Right atrium auricular region (tissue), 2 donors: ENCODE results near the gene GABBR2. TPM values are rescaled to one million over a fixed set of nuclear protein-coding genes. Genes with fewer than 3 reads are reported as not detected.

ENCODE experiments used
- DNase-seq: peaks from one replicate; pipeline ENCODE4 v3.0.0-alpha.2; 2019; ENCODE audit warnings: low spot score
- H3K27ac ChIP-seq, 2 donors: fragments of 200-600 bp; sonication (generic); 1 replicate in 1 of 2; 2 replicates in 1 of 2; pipeline ENCODE4 v1.5.1; 2016 to 2019
- H3K27me3 ChIP-seq, 2 donors: fragments of 200-600 bp; sonication (generic); one replicate each; pipeline versions ENCODE4 v1.5.1 to v1.6.0; 2017 to 2019
- H3K36me3 ChIP-seq: fragments of 200-600 bp; sonication (generic); one replicate; pipeline ENCODE4 v1.5.1; 2016
- H3K4me1 ChIP-seq, 2 donors: fragments of 200-600 bp; sonication (generic); one replicate each; pipeline versions ENCODE4 v1.5.1 to v1.6.0; 2017 to 2019
- H3K4me3 ChIP-seq, 2 donors: fragments of 200-600 bp; sonication (generic); 1 replicate in 1 of 2; 2 replicates in 1 of 2; pipeline ENCODE4 v1.5.1; 2017 to 2019; ENCODE audit warnings: mild to moderate bottlenecking in 1 of 2, moderate library complexity in 1 of 2
- H3K9me3 ChIP-seq, 2 donors: fragments of 200-600 bp; sonication (generic); one replicate each; pipeline ENCODE4 v1.5.1; 2019
- total RNA-seq, 2 donors: library from RNA; depleted of rRNA; stranded (reverse); fragments of >200 nt; gene quantifications; one replicate each; pipeline ENCODE4 v1.1.0, GENCODE V29; 2016
- TF ChIP-seq, protein P1 (sequence below), 2 donors: fragments of 200-600 bp; sonication (generic); IDR thresholded peaks; one replicate each; pipeline ENCODE4 v1.5.1; 2019; ENCODE audit warnings: antibody characterized with exemption in 2 of 2

The GABBR2 gene
- total RNA-seq, 2 donors from 2014 or later = 0.22 TPM; not detected in 1

- Histone ChIP-seq H3K9me3 (no peaks in the 10 kb centered on the region), H3K36me3 (no peaks in the 10 kb centered on the region), H3K27me3 (peaks cover 0 to 6% of the 10 kb centered on the region in 2 donors), H3K4me1 (no peaks in the 10 kb centered on the region), H3K4me3 (no peak overlapping the region), H3K27ac (no peak overlapping the region)
- no peak for DNase-seq
- TF ChIP-seq, protein P1, sequence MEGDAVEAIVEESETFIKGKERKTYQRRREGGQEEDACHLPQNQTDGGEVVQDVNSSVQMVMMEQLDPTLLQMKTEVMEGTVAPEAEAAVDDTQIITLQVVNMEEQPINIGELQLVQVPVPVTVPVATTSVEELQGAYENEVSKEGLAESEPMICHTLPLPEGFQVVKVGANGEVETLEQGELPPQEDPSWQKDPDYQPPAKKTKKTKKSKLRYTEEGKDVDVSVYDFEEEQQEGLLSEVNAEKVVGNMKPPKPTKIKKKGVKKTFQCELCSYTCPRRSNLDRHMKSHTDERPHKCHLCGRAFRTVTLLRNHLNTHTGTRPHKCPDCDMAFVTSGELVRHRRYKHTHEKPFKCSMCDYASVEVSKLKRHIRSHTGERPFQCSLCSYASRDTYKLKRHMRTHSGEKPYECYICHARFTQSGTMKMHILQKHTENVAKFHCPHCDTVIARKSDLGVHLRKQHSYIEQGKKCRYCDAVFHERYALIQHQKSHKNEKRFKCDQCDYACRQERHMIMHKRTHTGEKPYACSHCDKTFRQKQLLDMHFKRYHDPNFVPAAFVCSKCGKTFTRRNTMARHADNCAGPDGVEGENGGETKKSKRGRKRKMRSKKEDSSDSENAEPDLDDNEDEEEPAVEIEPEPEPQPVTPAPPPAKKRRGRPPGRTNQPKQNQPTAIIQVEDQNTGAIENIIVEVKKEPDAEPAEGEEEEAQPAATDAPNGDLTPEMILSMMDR (IDR thresholded peaks at IDR 0.05) = no peak
Measured at GRCh38 chr9:98714833-98715232, 6.1 kb upstream of the GABBR2 start.

DNA sequence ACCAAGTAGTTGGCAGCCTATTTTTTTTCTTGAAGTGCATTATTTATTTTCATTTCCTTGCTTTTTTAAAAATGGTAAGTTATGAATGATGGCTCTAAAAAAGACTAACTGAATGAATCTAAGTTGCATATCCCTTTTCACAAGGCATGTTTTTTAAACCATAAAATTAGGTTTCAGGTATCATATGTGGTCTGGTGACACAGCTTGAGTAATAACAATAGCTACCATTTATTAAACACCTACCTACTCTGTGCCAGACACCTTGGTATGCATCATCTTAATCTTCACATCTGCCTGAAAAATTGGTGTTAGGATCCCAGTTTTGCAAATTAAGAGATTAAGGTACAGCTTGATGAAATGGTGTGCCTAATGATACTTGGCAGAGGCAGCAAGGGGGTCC is 4.3 kb upstream of the GABBR2 start:
- Histone ChIP-seq H3K27me3 (peaks cover 0 to 15% of the 10 kb centered on the region in 2 donors), H3K27ac (no peak overlapping the region), H3K36me3 (no peaks in the 10 kb centered on the region), H3K4me3 (no peak overlapping the region), H3K9me3 (no peaks in the 10 kb centered on the region), H3K4me1 (peaks cover 0 to 10% of the 10 kb centered on the region in 2 donors)
- TF ChIP-seq, protein P1 (IDR thresholded peaks at IDR 0.05) = no peak
- DNase-seq = no peak

GRCh38 chr9:98709968-98710965 is 1.5 kb upstream of the GABBR2 start:
- no peaks in the 10 kb centered on the region for H3K9me3 ChIP-seq
- TF ChIP-seq, protein P1 (IDR thresholded peaks at IDR 0.05) = no peak
- H3K36me3 ChIP-seq = no peaks in the 10 kb centered on the region
- DNase-seq = no peak
- peaks cover 0 to 24% of the 10 kb centered on the region in 2 donors for H3K4me1 ChIP-seq
- no peak overlapping the region for H3K4me3 ChIP-seq
- no peak overlapping the region for H3K27ac ChIP-seq
- peaks cover 0 to 19% of the 10 kb centered on the region in 2 donors for H3K27me3 ChIP-seq

- H3K36me3 ChIP-seq = no peaks in the 10 kb centered on the region
- TF ChIP-seq, protein P1 (IDR thresholded peaks at IDR 0.05) = no peak
- DNase-seq = no peak
- H3K9me3 ChIP-seq = no peaks in the 10 kb centered on the region
- peaks cover 3 to 19% of the 10 kb centered on the region in 2 donors for H3K27me3 ChIP-seq
- H3K27ac ChIP-seq = no peak overlapping the region
- H3K4me1 ChIP-seq = peaks cover 0 to 24% of the 10 kb centered on the region in 2 donors
- H3K4me3 ChIP-seq = peak overlapping the region; percentile 19 to 45
Measured at GRCh38 chr9:98708103-98708932, 417 bp downstream of the GABBR2 start.

GRCh38 chr9:98707166-98708102 is 1.3 kb downstream of the GABBR2 start:
- Histone ChIP-seq H3K9me3 (no peaks in the 10 kb centered on the region), H3K4me1 (peaks cover 0 to 24% of the 10 kb centered on the region in 2 donors), H3K36me3 (no peaks in the 10 kb centered on the region), H3K27me3 (peaks cover 3 to 19% of the 10 kb centered on the region in 2 donors), H3K4me3 (peak overlapping the region in 1 of 2 donors; percentile 10), H3K27ac (no peak overlapping the region)
- TF ChIP-seq, protein P1 (IDR thresholded peaks at IDR 0.05) = peak; percentile 21 to 60
- DNase-seq = no peak
